SK-N-DZ (cell line): ENCODE data around the gene ADCY6.
"Not testable (repeated sequence)": the region's sequence is repeated elsewhere in the genome, so short reads cannot be mapped to it uniquely, and the experiment has no call there.

Experiments
- DNase-seq: peaks from one replicate; pipeline ENCODE4 v3.0.0-alpha.2; 2015; ENCODE audit warnings: low spot score
- small RNA-seq, 2 experiments: library from RNA; depleted of rRNA; stranded (forward); fragments of <200 nt; gene quantifications; one replicate each; pipeline ENCODE3, GENCODE V24; 2014

ADCY6 gene

GRCh38 chr12:48764521-48764920 lies 24.4 kb downstream of the ADCY6 start:
- DNase-seq = no peak

GRCh38 chr12:48758737-48759136 lies 30.2 kb downstream of the ADCY6 start:
- DNase-seq = no peak

- DNase-seq = peak; percentile 22
Observed at GRCh38 chr12:48758186-48758585, 30.7 kb downstream of the ADCY6 start.

- DNase-seq = no peak
Observed at GRCh38 chr12:48750769-48751356, 38.0 kb downstream of the ADCY6 start.

- no peak for DNase-seq
Observed at GRCh38 chr12:48750215-48750614, 38.7 kb downstream of the ADCY6 start.

- DNase-seq = no peak
Observed at GRCh38 chr12:48744251-48745008, 44.5 kb downstream of the ADCY6 start.

- no peak for DNase-seq
Observed at GRCh38 chr12:48739618-48740269, 49.1 kb downstream of the ADCY6 start.

GRCh38 chr12:48736456-48736855 lies 52.4 kb downstream of the ADCY6 start:
- no peak for DNase-seq

- no peak for DNase-seq
Observed at GRCh38 chr12:48728807-48729206, 60.1 kb downstream of the ADCY6 start.

- DNase-seq = not testable (repeated sequence)
Observed at GRCh38 chr12:48720737-48721136, 68.2 kb downstream of the ADCY6 start.

- not testable (repeated sequence) for DNase-seq
Observed at GRCh38 chr12:48720171-48720570, 68.7 kb downstream of the ADCY6 start.

GRCh38 chr12:48719002-48719401 lies 69.9 kb downstream of the ADCY6 start:
- DNase-seq = not testable (repeated sequence)

GRCh38 chr12:48717252-48717695 lies 71.6 kb downstream of the ADCY6 start:
- DNase-seq = peak; percentile 18

GRCh38 chr12:48716493-48717251 lies 72.2 kb downstream of the ADCY6 start, which contains the start of gene CCNT1:
Gene CCNT1 (minus strand): TSS chr12:48716707. CDS start chr12:48716675, 32 bp downstream.
- DNase-seq = peak; percentile 100

Small RNA genes within 50 kb of the gene (small RNA-seq; reads per million reads assigned to genes)
- gene MIR4701 (0 reads per million in 2 experiments), gene RF00019 (0 reads per million in 2 experiments)
